GM18520 (cell line): ENCODE results near the gene SLC35G3.
A peak's percentile ranks its signal among the peaks of the same experiment; 100 is the strongest.
"Not testable (repeated sequence)": the region's sequence is repeated elsewhere in the genome, so short reads cannot be mapped to it uniquely, and the experiment has no call there.

ENCODE experiments used
- ATAC-seq: cut with Tn5 transposase; IDR thresholded peaks from one replicate; pipeline ENCODE4 v1.9.1; 2021; ENCODE audit not compliant: unreplicated experiment

SLC35G3 gene

DNA sequence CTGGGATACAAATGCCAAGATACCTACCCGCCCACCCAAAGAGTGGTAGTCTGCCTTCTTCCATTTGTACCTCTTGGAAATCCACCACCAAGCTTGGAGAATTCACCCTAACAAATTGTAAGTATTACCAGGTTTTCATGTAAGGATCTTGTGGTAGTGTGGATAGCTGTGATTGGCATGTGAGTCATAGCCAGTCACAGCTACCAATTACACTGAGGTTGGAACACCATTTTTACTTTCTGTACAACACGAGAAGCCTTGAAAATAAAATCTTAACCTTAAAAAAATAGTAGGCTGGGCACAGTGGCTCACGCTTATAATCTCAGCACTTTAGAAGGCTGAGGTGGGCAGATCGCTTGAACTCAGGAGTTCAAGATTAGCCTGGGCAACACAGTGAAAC, 18.5 kb upstream of the SLC35G3 start:
- ATAC-seq = no peak

DNA sequence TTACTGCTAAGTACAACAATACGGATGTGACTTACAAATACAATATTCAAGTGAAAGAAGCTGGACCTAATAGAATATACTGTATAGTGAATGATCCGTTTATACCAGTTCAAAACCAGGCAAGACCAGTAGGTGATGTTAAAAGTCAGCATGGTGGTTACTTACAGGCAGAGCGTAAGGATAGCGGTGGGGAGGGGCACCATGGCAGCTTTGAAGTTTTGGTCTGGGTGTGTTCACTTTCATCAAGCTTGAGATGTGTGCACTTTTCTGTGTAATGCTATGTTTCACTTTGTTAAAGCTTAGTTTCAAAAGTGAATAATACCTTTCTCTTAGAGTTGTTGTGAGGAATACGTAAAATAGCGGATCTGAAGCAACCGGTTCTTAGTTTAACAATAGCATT, 16.5 kb upstream of the SLC35G3 start:
- ATAC-seq = no peak

- ATAC-seq = not testable (repeated sequence)
These were observed 8.4 kb upstream of the SLC35G3 start for GRCh38 chr17:35202582-35202981.

DNA sequence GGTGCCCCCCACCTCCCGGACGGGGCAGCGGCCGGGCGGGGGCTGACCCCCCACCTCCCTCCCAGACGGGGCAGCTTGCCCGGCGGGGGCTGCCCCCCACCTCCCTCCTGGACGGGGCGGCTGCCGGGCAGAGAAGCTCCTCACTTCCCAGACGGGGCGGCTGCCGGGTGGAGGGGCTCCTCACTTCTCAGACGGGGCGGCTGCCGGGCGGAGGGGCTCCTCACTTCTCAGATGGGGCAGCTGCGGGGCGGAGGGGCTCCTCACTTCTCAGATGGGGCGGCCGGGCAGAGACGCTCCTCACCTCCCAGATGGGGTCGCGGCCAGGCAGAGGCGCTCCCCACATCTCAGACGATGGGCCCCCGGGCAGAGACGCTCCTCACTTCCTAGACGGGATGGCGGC, 869 bp upstream of the SLC35G3 start:
- not testable (repeated sequence) for ATAC-seq

DNA sequence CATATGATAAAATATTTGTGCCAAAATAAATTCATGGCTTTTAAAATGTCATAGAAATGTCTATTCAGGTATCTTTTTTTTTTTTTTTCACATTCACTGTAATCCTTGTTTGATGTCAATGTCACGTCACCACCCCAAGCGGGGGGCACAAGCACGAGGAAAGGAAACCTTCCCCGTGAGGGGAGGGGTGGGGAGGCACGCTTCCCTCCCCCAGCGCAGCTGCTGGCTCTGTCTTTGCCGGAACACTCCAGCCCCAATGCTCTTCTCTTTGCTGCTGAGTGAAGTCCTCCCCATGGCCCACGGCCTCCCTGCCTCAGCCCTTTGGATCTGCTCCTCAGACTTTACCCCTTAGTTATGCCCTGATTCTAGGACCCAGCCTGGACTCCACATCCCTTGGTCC, 1.5 kb downstream of the SLC35G3 start:
- no peak for ATAC-seq

- no peak for ATAC-seq
These were observed 3.0 kb downstream of the SLC35G3 start for GRCh38 chr17:35191001-35191695.

GRCh38 chr17:35189291-35189690, 4.9 kb downstream of the SLC35G3 start:
- no peak for ATAC-seq

- no peak for ATAC-seq
These were observed 6.1 kb downstream of the SLC35G3 start for GRCh38 chr17:35188111-35188510.

- no peak for ATAC-seq
These were observed 6.7 kb downstream of the SLC35G3 start for GRCh38 chr17:35187481-35187880.

- ATAC-seq = peak; percentile 47
These were observed 8.3 kb downstream of the SLC35G3 start for GRCh38 chr17:35185849-35186248.

- ATAC-seq = no peak
These were observed 9.9 kb downstream of the SLC35G3 start for GRCh38 chr17:35184274-35184673.

DNA sequence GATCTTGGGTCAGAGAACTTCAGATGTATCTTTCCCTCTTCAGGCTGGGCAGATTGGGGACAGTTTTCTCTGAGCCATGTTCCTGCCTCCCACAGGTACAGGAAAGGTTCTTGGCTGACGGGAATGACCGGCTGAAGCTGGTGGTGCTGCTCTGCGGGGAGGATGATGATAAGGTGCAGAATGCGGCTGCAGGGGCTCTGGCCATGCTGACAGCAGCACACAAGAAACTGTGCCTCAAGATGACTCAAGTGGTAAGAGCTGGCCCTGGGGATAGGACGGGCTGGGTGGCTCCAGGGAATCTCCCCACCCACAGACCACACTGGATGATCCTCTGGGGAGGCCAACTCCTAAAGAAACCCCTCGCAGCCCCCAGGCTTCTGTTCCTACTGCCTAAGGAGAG, 10.9 kb downstream of the SLC35G3 start:
- no peak for ATAC-seq

DNA sequence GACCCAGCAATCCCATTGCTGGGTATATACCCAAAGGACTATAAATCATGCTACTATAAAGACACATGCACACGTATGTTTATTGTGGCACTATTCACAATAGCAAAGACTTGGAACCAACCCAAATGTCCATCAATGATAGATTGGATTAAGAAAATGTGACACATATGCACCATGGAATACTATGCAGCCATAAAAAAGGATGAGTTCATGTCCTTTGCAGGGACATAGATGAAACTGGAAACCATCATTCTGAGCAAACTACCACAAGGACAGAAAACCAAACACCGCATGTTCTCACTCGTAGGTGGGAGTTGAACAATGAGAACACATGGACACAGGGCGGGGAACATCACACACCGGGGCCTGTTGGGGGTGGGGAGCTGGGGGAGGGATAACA, 14.8 kb downstream of the SLC35G3 start:
- not testable (repeated sequence) for ATAC-seq

DNA sequence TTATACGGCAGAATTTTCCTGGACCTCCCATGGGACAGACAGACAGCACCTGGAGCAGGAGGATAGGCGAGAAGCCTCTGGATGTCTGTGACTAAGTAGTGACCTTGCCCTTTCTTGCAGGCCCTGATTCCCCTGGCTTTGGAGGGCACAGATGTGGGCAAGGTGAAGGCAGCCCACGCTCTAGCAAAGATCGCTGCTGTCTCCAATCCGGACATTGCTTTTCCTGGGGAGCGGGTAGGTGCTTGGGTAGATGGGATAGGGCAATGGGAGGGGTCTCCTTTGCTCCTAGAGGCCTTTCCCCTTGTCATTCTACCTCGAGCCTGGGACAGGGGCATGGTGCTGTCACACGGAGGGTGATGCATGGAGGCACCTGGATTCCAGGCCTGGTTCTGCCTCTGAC, 17.3 kb downstream of the SLC35G3 start:
- ATAC-seq = no peak

GRCh38 chr17:35175638-35176415, 18.4 kb downstream of the SLC35G3 start:
- ATAC-seq = no peak

- ATAC-seq = no peak
These were observed 19.3 kb downstream of the SLC35G3 start for GRCh38 chr17:35174835-35175334.

GRCh38 chr17:35172321-35172720, 21.9 kb downstream of the SLC35G3 start:
- not testable (repeated sequence) for ATAC-seq

DNA sequence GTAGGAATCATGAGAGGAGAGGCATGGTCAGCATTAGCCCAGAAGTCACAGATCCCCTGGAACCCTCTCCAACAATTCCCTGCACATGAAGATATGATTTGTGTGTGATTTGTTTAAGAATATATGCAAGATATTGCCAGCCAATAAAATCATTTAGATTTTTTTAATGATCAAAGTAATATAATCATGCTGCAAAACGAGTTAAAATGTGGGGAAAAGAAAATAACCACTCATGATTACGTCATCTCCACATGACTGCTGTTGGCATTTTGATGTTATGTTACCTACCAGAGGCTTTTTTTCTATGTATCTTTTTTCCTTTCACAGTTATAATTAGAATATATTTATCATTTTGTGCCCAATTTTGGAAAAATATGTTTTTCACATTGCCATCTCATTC, 22.4 kb downstream of the SLC35G3 start:
- no peak for ATAC-seq

DNA sequence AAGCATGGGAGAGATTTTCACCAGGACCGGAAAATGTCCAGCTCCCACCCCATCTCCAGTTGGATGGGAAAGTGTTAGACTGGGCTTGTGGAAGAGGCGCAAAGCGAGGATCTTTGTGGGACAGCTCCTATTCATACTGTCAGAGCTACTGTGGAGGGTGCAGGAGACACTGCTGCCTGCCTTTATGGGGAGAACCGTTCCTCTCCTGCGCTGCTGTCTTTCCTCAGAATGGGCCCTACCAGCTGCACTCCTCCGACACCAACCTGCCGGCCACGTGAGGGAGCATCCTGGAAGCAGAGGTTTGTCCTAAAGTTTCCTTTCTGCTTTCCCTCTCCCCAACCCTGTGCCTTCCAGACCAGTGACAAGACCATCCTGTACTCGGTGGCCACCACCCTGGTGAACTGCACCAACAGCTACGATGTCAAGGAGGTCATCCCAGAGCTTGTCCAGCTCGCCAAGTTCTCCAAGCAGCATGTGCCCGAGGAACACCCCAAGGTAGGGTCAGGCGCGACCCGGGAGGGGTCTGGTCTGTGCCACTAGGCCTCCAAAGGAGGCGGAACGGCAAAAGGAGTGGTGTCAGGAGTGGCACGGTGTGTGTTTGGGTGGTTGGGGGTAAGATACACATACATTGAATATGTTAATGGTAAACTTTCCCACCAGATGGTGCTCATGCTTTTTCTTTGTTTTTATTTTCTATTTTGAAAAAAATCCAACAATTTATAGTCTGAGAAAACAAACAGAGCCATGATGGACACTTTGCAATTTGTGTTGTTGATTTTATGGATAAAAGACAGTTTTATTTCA, 23.0 kb downstream of the SLC35G3 start:
- ATAC-seq = no peak

DNA sequence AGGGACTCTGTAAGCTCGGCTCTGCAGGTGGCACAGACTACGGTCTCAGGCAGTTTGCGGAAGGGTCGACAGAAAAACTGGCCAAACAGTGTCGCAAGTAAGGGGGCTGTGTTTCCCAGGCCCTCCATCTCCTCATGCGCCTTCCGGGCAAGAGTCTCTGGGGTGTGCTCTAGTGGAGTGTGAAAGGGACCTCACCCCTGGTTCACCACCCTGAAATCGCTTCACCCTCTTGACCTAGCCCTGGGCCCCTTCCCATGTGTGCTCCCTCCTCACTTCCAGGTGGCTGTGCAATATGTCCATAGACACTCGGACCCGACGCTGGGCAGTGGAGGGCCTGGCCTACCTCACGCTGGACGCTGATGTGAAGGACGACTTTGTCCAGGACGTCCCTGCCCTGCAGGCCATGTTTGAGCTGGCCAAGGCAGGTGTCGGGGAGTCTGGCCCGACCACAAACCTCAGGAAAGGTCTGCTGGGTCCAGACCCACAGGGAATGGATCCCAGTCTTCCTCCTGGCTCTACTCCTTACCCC, 24.3 kb downstream of the SLC35G3 start:
- no peak for ATAC-seq

- ATAC-seq = no peak
These were observed 26.5 kb downstream of the SLC35G3 start for GRCh38 chr17:35167666-35168065.
